ENCODE results near the gene TENM4.

- TF ChIP-seq CTCF (IDR thresholded peaks at IDR 0.05; ENCODE audit: low read depth, low read length, poor library complexity, severe bottlenecking): no peak
- no peak for TF ChIP-seq EZH2phosphoT487 (IDR thresholded peaks at IDR 0.05; ENCODE audit: borderline replicate concordance, low read length)
These were observed 129.4 kb downstream of the TENM4 start for GRCh38 chr11:79311461-79311860.

Data from DOHH2 (cell line).